ENCODE data around the gene TMTC4. TPM values are rescaled to one million over a fixed set of nuclear protein-coding genes. Genes with fewer than 3 reads are reported as not detected.

TMTC4 gene
- total RNA-seq, 1 experiment from 2014 or later: 28.1 TPM

DNA sequence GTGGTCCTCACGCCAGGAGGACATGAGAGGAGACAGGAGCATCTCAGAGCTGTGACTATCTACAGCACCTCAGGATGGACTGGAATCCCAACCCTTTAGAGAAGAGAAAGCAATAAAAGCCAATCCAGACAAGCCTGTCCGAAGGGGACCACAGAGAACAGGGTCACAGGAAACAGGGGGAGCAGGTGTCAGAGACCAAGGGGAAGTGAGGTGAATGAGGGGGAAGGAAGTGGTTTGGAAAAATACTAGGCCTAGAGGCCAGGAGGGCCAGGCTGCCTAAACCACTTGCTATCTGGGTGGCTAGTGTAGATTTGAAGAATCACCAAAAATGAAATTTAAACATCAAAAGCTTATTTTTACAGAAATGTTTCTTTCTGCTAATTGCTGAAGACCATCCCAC is 16.2 kb downstream of the TMTC4 start:
- no peak overlapping the region for H3K4me3 Mint-ChIP-seq
- TF ChIP-seq, protein P1, sequence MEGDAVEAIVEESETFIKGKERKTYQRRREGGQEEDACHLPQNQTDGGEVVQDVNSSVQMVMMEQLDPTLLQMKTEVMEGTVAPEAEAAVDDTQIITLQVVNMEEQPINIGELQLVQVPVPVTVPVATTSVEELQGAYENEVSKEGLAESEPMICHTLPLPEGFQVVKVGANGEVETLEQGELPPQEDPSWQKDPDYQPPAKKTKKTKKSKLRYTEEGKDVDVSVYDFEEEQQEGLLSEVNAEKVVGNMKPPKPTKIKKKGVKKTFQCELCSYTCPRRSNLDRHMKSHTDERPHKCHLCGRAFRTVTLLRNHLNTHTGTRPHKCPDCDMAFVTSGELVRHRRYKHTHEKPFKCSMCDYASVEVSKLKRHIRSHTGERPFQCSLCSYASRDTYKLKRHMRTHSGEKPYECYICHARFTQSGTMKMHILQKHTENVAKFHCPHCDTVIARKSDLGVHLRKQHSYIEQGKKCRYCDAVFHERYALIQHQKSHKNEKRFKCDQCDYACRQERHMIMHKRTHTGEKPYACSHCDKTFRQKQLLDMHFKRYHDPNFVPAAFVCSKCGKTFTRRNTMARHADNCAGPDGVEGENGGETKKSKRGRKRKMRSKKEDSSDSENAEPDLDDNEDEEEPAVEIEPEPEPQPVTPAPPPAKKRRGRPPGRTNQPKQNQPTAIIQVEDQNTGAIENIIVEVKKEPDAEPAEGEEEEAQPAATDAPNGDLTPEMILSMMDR (conservative IDR thresholded peaks at IDR 0.05): no peak
- H3K4ac ChIP-seq (ENCODE audit: low read depth, low read length): no peak overlapping the region
- no CpG with 5 or more reads among the region's 2 CpGs for WGBS (ENCODE audit: extremely low coverage, insufficient read length, low lambda C conversion rate)
- H3K23me2 ChIP-seq (ENCODE audit: insufficient read length, low read depth, low read length, poor library complexity, severe bottlenecking): no peaks in the 10 kb centered on the region
- H3K9me3 ChIP-seq (ENCODE audit: control insufficient read depth, low read depth, low read length): no peaks in the 10 kb centered on the region
- no peaks in the 10 kb centered on the region; the same call in 1 of the 2 replicates for H3K4me1 ChIP-seq (ENCODE audit: insufficient read depth, low read length)
- no peak overlapping the region for H3K18ac ChIP-seq (ENCODE audit: insufficient read length, low read depth, low read length)
- no peak overlapping the region for H2BK5ac ChIP-seq (ENCODE audit: insufficient read length, low read length)
- H3K27me3 ChIP-seq (ENCODE audit: insufficient read depth, low read length): no peaks in the 10 kb centered on the region
- no peaks in the 10 kb centered on the region for H3K79me1 ChIP-seq (ENCODE audit: insufficient read depth, low read depth, low read length, poor library complexity, severe bottlenecking)
- H3K27me3 Mint-ChIP-seq (ENCODE audit: low read depth): no peaks in the 10 kb centered on the region
- no peak overlapping the region for H3K9ac ChIP-seq (ENCODE audit: extremely low read depth, insufficient read length, low read length)
- no peak overlapping the region for H3K56ac ChIP-seq (ENCODE audit: insufficient read length, low read depth, low read length)
- H3K14ac ChIP-seq (ENCODE audit: insufficient read depth, low read length): no peak overlapping the region
- H2BK15ac ChIP-seq (ENCODE audit: low read depth, low read length): no peak overlapping the region
- peaks cover 12 to 21% of the 10 kb centered on the region in 2 experiments for H3K4me1 Mint-ChIP-seq
- no peak overlapping the region for H3T11ph ChIP-seq (ENCODE audit: low read length)
- no peak overlapping the region for H4K8ac ChIP-seq (replicated peaks; ENCODE audit: insufficient read length, low read depth, low read length)
- no peak overlapping the region for H3K4me2 ChIP-seq (ENCODE audit: insufficient read depth, insufficient read length, low read length)
- H4K20me1 ChIP-seq (ENCODE audit: control insufficient read depth, insufficient read depth, insufficient read length): no peaks in the 10 kb centered on the region
- no peak overlapping the region for H4K5ac ChIP-seq (ENCODE audit: insufficient read length, low read depth, low read length)
- no peaks in the 10 kb centered on the region for H3K79me2 ChIP-seq (ENCODE audit: insufficient read depth, low read length)
- no peak overlapping the region for H2BK12ac ChIP-seq (ENCODE audit: insufficient read length, low read depth, low read length)
- H3K27ac Mint-ChIP-seq: peak overlapping the region in 2 of 3 experiments; percentile 64 to 90; a peak in 4 of 7 replicates
- no peak overlapping the region for H3K23ac ChIP-seq (ENCODE audit: insufficient read length, low read depth, low read length)
- no peak overlapping the region for H2AFZ ChIP-seq (ENCODE audit: low read length)
- H3K9me3 Mint-ChIP-seq: no peaks in the 10 kb centered on the region
- no peak overlapping the region for H2BK20ac ChIP-seq (ENCODE audit: low read depth, low read length, poor library complexity, severe bottlenecking)
- no peak overlapping the region for H2BK120ac ChIP-seq (ENCODE audit: low read depth, low read length, poor library complexity, severe bottlenecking)
- no peak overlapping the region for H2AK5ac ChIP-seq (ENCODE audit: insufficient read length, low read length)
- H3K36me3 Mint-ChIP-seq (ENCODE audit: insufficient read depth in 1 of 3, low read depth in 3 of 3): peaks cover 30 to 76% (median 66%) of the 10 kb centered on the region in 3 experiments
- no peak overlapping the region for H4K91ac ChIP-seq (ENCODE audit: insufficient read length, low read depth, low read length)
- DNase-seq: no peak
- H3K27ac ChIP-seq (ENCODE audit: insufficient read length, low read depth, low read length): no peak overlapping the region
